Measurements from ENCODE around the gene ANKMY1.

Gene ANKMY1

GRCh38 chr2:240443891-240444301 lies 113.9 kb downstream of the ANKMY1 start:
- DNase-seq: no peak

DNA sequence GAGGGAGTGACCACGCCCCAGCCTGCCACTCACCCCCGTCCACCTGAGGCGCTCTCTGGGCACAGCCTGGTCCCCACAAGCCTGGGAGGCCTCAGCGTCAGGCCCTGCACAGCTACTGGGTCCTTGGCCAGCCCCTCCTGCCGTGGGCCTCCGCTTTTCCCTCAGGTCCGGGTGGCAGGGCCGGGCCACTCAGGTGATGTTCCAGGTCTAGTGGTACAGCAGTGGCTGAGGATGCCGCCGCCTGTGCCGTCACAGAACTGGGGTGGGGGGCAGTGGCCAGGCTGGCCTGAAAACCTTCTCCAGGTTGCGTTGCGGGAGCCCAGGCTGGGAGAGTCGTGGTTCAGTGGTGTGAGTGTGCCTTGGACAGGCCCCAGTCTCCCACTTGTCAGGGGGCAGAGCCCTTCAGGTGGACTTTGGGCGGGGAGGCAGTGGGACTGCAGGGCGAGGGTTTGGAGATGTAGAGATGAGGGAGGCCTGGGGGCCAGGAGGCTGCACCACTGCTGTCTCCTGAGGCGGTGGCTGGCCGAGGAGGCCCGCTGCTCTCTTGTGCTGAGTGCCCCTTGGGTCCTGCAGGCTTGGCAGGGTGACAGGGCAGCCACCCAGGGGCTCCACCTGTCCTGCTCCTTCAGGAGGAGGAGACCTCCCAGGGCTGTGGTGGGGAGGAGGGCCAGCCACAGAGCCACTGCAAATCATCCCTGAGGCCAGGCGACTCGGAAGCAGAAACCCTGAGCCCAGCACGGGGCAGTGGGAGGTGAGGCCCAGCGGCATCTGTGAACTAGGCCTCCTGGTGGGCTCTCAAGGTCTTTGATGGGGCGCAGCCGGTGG lies 114.7 kb downstream of the ANKMY1 start:
- no peak for DNase-seq

DNA sequence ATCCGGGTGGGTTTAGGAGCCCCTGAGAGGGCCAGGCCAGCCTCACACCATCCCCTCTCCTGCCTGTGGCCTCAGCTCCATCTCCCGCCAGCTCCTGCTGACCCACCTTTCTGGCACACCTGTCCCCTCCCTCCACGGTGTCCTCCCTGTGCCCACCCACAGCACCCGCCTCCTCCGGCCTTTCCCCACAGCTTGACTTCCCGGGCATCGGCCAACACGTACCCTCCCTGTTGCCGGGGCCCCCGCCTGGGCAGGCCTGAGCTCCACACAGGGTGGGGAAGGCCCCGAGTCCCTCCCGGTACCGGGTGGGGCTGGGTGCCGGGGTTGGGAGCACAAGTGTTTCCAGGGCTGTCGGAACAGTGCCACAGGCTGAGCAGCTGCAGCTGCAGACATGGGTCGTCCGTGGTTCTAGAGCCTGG lies 115.8 kb downstream of the ANKMY1 start:
- DNase-seq: no peak

DNA sequence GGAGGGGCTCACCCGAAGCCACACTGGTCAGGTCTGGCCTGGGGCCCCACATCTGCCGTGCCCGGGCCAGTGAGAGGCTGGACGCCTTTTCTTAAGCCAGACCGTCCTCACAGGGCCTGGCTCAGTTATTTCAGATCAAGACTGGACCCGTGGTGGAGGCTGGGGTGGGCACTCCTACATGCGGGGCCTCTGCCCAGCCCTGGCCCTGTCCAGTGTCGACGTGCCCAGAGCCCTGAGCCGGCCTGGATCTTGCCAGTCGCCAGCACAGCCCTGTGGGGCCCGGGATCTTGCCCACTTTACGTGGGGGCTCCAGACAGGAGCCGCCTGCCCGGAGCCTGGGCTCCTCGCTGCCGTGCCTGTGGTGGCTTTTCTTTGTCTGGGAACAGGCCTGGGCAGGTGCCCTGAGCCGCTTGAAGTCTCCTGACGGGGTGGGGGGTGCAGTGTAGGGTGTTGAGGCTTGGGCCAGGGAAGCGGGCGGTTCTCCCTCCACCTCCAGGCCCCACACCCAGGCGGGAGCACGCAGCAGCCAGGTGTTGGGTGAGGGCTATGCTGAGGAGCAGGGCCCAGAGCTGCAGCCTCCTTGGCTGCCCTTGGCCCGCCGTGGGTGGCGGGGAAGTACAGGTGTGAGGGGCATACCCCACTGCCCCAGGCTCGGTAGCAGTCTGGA lies 116.3 kb downstream of the ANKMY1 start:
- DNase-seq: no peak

- DNase-seq: no peak
These were observed 117.0 kb downstream of the ANKMY1 start for GRCh38 chr2:240440704-240441320.

GRCh38 chr2:240440251-240440650 lies 117.5 kb downstream of the ANKMY1 start:
- DNase-seq: no peak

- DNase-seq: no peak
These were observed 118.1 kb downstream of the ANKMY1 start for GRCh38 chr2:240439698-240440151.

- DNase-seq: no peak
These were observed 118.7 kb downstream of the ANKMY1 start for GRCh38 chr2:240438810-240439697.

- DNase-seq: peak; percentile 62 to 67
These were observed 119.7 kb downstream of the ANKMY1 start for GRCh38 chr2:240437861-240438809.

GRCh38 chr2:240437551-240437860 lies 120.3 kb downstream of the ANKMY1 start:
- DNase-seq: no peak

DNA sequence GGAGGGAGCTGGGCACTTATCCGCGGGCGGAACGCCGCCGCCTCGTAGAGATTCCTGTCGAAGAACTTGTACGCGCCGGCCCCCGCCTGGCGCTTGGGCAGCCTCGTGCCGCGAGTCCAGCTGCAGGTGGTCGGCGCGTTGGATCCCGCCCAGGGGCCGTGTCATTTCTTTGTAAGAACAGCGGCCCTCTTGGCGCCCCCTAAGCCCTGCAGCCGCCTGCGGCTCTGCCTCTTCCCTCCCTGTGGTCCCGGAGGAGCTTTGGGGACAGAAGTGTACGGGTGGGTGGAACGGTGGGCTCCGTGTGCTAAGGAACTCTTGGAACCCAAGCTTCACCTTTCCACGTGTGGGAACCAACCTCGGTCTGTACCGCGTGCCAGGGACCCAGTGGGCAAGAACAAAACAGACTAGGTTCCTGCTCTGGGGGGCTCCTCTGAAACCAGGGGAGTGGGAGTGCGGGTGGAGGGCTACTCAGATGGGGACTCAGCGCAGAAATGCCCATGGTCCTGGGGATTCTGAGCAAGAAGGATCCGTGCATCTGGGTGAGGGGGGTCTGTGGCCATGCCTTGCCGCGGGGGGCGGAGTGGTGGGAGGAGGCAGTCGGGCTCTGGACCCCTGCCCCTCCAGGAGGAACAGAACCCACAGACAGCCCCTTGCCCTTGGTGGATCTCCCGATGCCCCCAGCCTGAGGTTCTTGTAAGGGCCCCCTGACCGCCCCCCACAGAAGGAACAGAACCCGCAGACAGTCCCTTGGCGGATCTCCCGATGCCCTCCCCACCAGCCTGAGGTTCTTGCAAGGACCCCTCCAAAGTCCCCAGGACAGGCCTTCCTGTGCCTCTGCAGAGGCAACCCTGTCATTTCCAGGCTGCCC lies 120.9 kb downstream of the ANKMY1 start:
- DNase-seq: no peak

GRCh38 chr2:240435948-240436682 lies 121.7 kb downstream of the ANKMY1 start:
- DNase-seq: no peak

- peak; percentile 63 to 64 for DNase-seq
These were observed 122.3 kb downstream of the ANKMY1 start, which contains the start of gene GPC1 for GRCh38 chr2:240435457-240435947. Gene GPC1 (plus strand): TSS chr2:240435663. CDS start chr2:240435919, 256 bp downstream.

DNA sequence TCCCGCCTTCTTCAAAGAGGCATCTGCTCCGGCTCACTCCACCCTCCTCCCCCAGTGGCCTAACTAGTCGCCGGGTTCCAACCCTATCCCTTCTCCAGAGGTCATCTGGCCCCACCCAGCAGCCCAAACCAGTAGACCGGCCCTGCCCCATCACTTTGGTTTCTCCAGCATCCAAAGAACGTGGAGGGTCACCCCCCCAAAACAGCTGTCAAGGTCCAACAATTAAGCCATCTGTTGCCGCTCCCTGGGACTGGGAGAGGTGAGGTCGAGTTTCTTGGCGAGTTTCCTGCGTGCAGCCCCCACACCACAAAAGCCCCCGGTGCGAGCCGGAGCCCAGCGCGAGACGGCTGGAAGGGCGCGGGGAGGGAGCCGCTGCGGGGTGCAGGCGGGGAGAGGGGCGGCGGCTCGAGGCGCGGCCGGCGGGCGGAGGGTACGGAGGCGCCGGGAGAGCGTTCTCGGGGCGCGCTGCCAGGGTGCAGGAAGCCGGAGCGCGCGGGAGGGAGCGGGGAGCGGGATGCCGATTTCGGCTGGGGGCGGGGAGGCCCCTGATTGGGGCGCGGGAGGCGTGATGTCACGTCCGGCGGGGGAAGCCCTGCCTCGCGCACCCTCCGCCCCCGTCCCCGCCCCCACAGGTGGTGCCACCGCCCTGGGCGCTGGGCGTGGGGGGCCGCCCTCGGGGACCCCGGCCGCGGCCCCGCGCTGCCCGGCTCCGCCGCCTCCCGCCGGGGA lies 122.9 kb downstream of the ANKMY1 start:
- DNase-seq: peak; percentile 88 to 90

DNA sequence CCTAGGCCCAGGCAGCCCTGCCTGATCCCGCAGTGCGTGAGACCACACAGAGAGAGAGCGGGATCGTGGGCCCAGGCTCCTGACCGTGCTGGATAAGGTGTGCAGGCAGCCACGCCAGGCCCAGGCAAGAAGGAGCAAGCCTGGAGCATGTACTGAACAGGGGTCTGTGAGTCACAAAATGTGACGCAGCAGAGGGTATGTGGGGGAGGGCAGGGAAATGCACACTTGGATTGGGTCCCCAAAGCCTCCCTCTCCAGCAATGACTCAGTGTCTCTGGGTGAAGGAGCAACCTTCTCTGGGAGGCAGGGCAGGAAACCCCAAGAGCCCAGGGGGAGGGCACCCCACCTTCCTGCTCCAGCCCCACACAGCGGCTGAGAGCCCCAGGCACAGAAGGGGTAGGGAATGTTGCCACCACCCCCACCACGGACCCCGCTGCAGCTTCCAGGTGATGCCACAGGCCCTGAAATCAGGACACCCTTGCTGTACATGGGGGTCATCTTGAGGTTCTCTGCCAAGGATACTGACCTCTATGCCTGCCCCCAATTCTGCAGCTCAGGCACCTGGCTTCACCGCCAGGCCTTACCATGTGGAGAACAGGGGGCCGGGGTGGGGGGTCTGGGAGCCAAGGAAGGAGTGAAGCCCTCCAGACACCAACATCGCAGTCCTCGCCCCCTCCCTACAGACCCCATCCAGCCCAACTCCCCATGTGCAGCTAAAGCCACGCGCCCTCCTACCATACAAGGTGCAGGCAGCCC lies 123.6 kb downstream of the ANKMY1 start:
- DNase-seq: no peak

DNA sequence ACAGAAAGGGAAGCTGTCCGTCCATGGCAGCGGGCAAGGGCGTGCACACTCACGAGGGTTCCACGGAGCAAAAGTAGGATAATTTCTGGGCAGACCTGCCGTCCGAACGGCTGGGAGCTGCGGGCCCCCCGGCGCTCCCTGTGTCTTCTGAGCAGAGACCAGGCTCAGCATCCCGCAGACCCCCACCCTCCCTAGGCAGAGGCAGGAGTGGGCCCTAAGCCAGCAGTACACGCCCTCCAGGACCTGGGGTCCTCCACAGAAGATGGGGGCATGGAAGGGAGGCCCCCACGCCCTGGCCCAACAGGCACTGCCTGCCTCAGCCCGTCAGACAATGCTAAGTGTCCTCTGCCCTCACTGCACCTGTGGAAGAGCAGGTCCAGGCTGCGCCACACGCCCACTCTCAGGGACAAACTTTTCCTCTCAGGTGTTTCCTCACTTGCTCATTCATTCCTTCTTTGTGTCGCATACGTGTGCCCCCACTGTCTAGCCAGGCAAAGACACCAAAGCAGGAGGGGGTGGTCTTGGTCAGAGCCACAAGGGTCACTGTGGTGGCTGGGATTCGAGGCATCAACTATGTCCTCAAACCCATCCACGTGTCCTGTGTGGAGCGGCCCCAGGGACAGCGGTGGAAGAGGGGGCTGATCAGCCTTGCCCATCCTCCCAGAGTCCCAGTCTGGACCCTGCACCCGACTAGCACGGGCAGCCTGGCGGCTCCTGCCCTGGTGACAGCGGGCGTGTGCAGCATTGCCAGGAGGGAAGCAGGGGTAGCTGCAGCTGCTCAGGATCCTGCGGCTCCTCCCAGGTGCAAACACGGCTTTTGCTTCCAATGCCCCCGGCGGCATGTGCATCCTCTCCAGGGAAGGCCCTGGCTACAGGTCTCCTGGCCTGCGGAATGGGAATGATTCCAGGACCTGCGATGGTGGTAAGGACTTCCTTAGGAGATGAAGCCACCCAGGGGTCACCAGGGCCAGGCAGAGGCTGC lies 124.7 kb downstream of the ANKMY1 start:
- no peak for DNase-seq

DNA sequence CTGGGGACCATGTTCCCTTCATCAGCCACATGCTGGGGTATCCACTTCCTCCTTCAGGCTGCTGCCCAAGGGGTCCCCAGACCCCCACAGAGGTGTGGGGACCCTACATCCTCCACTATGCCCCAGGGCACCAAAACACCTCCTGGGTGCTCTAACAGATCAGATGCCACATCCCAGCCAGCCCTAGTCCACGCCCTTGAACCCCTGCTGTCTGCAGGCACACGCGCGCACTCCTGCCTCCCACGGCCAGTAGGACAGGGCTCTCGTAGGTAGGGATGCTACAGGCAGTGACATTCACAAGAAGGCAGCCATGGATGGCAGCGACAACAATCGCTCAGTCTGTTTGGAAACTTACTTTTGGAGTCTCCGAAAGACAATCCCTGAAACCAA lies 125.4 kb downstream of the ANKMY1 start:
- DNase-seq: no peak
